Osteoblast (primary cell): Measurements from ENCODE around the gene PTH2R. TPM values are rescaled to one million over a fixed set of nuclear protein-coding genes. Genes with fewer than 3 reads are reported as not detected.
"Not testable (repeated sequence)": the region's sequence is repeated elsewhere in the genome, so short reads cannot be mapped to it uniquely, and the experiment has no call there.

Source experiments
- DNase-seq: peaks from one replicate; pipeline ENCODE4 v3.0.0; 2011; ENCODE audit warnings: low spot score, mixed read lengths; ENCODE audit not compliant: insufficient read length; ENCODE audit errors: missing footprints
- H2AFZ ChIP-seq: 2 replicates; pipeline ENCODE4 v1.6.0; 2011; ENCODE audit warnings: mild to moderate bottlenecking, low read length
- H3K27ac ChIP-seq: 2 replicates; pipeline ENCODE4 v1.5.1; 2011; ENCODE audit warnings: mild to moderate bottlenecking, low read depth, low read length, moderate library complexity
- H3K27me3 ChIP-seq: 2 replicates; pipeline ENCODE4 v1.6.0; 2012; ENCODE audit warnings: mild to moderate bottlenecking, control low read depth, inconsistent platforms, low read length, moderate library complexity; ENCODE audit not compliant: insufficient read depth
- H3K36me3 ChIP-seq: 2 replicates; pipeline ENCODE4 v1.5.1; 2011; ENCODE audit warnings: mild to moderate bottlenecking, low read length, control low read depth, moderate library complexity; ENCODE audit not compliant: insufficient read depth
- H3K4me1 ChIP-seq: 2 replicates; pipeline ENCODE4 v1.5.1; 2011; ENCODE audit warnings: mild to moderate bottlenecking, low read length, control low read depth, moderate library complexity; ENCODE audit not compliant: insufficient read depth
- H3K4me2 ChIP-seq: 2 replicates; pipeline ENCODE4 v1.6.0; 2011; ENCODE audit warnings: mild to moderate bottlenecking, low read length; ENCODE audit not compliant: insufficient read depth
- H3K4me3 ChIP-seq: fragments of 200-600 bp; sonication (generic); 3 replicates; pipeline ENCODE4 v1.5.1; 2012; ENCODE audit warnings: mild to moderate bottlenecking, low read length, inconsistent platforms; ENCODE audit not compliant: insufficient read depth
- H3K79me2 ChIP-seq: 2 replicates; pipeline ENCODE4 v1.6.0; 2012; ENCODE audit warnings: mild to moderate bottlenecking, low read length, control low read depth, inconsistent platforms; ENCODE audit not compliant: insufficient read depth
- H3K9me3 ChIP-seq: 2 replicates; pipeline ENCODE4 v1.5.1; 2011; ENCODE audit warnings: low read depth, low read length, control low read depth
- H4K20me1 ChIP-seq: 2 replicates; pipeline ENCODE4 v1.6.0; 2012; ENCODE audit warnings: mild to moderate bottlenecking, low read length, control low read depth; ENCODE audit not compliant: insufficient read depth
- total RNA-seq: library from RNA; depleted of rRNA; stranded (reverse); fragments of >200 nt; gene quantifications from 2 replicates; pipeline ENCODE4 v1.2.3, GENCODE V29; 2012
- TF ChIP-seq, protein P1 (sequence below): IDR thresholded peaks from 2 replicates; pipeline ENCODE4 v1.5.1; 2011; ENCODE audit warnings: mild to moderate bottlenecking, low read depth, low read length, moderate library complexity; ENCODE audit errors: extremely low read depth

The PTH2R gene
- total RNA-seq, 1 donor, result under 0.01 TPM

DNA sequence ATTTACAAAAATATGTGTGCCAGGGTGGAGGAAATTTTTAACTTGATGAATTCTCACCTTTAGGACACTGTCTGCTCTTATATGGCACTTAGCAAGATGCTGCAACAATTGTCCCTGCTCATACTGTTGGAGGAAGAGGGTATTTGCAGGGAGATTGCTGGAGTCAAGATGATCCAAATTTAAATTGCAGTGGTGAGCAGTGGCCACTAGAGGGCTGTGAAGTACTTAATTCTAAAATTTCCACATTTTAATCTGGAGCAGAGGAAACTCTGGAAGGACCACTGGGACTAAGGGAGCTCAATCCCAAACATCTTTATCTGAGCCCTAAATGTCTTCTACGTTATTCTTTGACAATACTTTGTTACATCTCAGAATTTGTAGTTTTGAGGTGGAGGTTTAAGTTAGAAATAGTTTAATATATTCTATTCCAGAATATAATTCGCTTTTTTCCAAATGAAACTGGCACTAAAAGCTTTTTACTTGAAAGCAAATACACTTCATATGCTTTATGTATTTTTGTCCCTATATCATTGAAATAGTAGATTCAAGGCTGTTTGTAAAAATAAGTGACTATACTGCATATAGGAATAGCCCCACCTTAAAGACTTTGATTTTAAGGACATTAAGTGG is 33.0 kb upstream of the PTH2R start:
- no peaks in the 10 kb centered on the region for H3K36me3 ChIP-seq
- TF ChIP-seq, protein P1, sequence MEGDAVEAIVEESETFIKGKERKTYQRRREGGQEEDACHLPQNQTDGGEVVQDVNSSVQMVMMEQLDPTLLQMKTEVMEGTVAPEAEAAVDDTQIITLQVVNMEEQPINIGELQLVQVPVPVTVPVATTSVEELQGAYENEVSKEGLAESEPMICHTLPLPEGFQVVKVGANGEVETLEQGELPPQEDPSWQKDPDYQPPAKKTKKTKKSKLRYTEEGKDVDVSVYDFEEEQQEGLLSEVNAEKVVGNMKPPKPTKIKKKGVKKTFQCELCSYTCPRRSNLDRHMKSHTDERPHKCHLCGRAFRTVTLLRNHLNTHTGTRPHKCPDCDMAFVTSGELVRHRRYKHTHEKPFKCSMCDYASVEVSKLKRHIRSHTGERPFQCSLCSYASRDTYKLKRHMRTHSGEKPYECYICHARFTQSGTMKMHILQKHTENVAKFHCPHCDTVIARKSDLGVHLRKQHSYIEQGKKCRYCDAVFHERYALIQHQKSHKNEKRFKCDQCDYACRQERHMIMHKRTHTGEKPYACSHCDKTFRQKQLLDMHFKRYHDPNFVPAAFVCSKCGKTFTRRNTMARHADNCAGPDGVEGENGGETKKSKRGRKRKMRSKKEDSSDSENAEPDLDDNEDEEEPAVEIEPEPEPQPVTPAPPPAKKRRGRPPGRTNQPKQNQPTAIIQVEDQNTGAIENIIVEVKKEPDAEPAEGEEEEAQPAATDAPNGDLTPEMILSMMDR, result peak; percentile 93
- no peaks in the 10 kb centered on the region for H4K20me1 ChIP-seq
- H3K4me1 ChIP-seq, result peaks cover 20% of the 10 kb centered on the region
- no peak overlapping the region for H3K27ac ChIP-seq
- H3K9me3 ChIP-seq, result no peaks in the 10 kb centered on the region
- no peak overlapping the region for H2AFZ ChIP-seq
- DNase-seq, result peak; percentile 91
- no peak overlapping the region for H3K4me3 ChIP-seq
- H3K4me2 ChIP-seq, result no peak overlapping the region
- H3K79me2 ChIP-seq, result no peaks in the 10 kb centered on the region
- peaks cover 7% of the 10 kb centered on the region for H3K27me3 ChIP-seq

DNA sequence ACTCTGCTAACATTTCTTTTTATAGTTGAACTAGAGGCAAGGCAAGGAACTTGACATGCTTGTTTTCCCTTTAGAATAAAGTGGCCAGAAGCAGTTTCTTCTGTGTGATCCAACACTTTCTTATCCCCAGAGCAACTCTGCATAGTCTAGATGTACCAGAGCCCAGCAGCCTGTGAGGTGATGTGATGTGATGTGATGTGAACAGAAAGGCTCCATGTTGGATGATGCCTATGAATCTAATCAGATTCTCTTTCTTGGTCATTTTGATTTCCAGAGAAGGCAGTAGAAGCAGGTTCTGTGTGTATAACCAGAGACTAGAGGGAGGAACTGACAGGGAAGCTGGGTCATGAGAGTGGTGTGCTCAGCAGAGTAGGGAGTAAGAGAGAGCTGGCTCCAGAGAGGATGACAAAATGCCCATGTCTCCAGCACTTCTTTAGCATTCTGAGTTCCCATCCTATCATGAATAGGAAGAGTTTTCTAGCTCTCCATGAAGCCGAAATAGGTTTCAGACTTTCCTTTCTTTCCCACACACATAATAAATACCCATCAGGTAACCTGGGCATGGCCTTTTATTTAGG is 31.0 kb upstream of the PTH2R start:
- H3K4me3 ChIP-seq, result no peak overlapping the region
- H3K27ac ChIP-seq, result no peak overlapping the region
- no peak for DNase-seq
- H3K27me3 ChIP-seq, result peaks cover 7% of the 10 kb centered on the region
- H3K4me1 ChIP-seq, result peaks cover 7% of the 10 kb centered on the region
- TF ChIP-seq, protein P1, result no peak
- H3K9me3 ChIP-seq, result no peaks in the 10 kb centered on the region
- no peaks in the 10 kb centered on the region for H3K36me3 ChIP-seq
- H3K4me2 ChIP-seq, result no peak overlapping the region
- H4K20me1 ChIP-seq, result no peaks in the 10 kb centered on the region
- H2AFZ ChIP-seq, result no peak overlapping the region
- no peaks in the 10 kb centered on the region for H3K79me2 ChIP-seq

DNA sequence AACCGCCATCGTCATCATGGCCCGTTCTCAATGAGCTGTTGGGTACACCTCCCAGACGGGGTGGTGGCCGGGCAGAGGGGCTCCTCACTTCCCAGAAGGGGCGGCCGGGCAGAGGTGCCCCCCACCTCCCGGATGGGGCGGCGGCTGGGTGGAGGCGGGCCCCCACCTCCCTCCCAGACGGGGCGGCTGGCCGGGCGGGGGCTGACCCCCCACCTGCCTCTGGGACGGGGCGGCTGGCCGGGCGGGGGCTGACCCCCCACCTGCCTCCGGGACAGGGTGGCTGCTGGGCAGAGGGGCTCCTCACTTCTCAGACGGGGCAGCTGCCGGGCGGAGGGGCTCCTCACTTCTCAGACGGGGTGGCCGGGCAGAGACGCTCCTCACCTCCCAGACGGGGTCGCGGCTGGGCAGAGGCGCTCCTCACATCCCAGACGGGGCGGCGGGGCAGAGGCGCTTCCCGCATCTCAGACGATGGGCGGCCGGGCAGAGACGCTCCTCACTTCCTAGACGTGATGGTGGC is 29.2 kb upstream of the PTH2R start:
- H3K27me3 ChIP-seq, H3K9me3 ChIP-seq, H3K4me1 ChIP-seq, H4K20me1 ChIP-seq, DNase-seq, H3K36me3 ChIP-seq, H3K4me2 ChIP-seq, H3K4me3 ChIP-seq, H2AFZ ChIP-seq, H3K27ac ChIP-seq, H3K79me2 ChIP-seq: not testable (repeated sequence)

DNA sequence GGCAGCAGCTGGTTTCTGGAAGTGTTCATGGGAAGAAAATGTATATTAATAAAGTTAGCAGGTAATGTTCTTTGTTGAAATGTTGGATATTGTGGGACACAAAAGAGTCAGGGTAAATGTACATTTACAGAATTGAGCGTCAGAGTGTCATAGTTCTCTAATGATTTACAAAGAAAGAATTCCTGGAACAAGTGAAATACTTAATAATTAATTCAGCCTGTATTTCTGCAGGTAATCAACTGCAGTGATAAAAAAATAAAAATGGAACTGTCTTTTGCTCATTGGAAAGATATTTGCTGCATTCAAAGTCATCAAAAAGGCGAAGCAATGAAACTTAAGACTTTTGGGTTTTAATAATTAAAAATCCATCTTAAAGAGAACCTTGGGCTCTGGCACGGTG is 27.4 kb upstream of the PTH2R start:
- H2AFZ ChIP-seq, result no peak overlapping the region
- H3K27me3 ChIP-seq, result peaks cover 12% of the 10 kb centered on the region
- no peaks in the 10 kb centered on the region for H3K36me3 ChIP-seq
- DNase-seq, result no peak
- no peak overlapping the region for H3K4me2 ChIP-seq
- no peak overlapping the region for H3K4me3 ChIP-seq
- TF ChIP-seq, protein P1, result no peak
- no peaks in the 10 kb centered on the region for H3K9me3 ChIP-seq
- H3K79me2 ChIP-seq, result no peaks in the 10 kb centered on the region
- no peak overlapping the region for H3K27ac ChIP-seq
- no peaks in the 10 kb centered on the region for H3K4me1 ChIP-seq
- no peaks in the 10 kb centered on the region for H4K20me1 ChIP-seq
